Measurements from ENCODE around the gene IMP3. TPM values are rescaled to one million over a fixed set of nuclear protein-coding genes. Genes with fewer than 3 reads are reported as not detected.
"Not testable (repeated sequence)": the region's sequence is repeated elsewhere in the genome, so short reads cannot be mapped to it uniquely, and the experiment has no call there.

The IMP3 gene
- 100 to 1,000 TPM; 132 to 134 TPM for total RNA-seq

- peak; percentile 94 for DNase-seq
- Mint-ChIP-seq H3K27me3 (no peaks in the 10 kb centered on the region), H3K27ac (peak within 1 kb of the TSS; percentile 96), H3K9me3 (no peaks in the 10 kb centered on the region), H3K36me3 (peaks cover 25% of the 10 kb centered on the region), H3K4me3 (peak within 1 kb of the TSS; percentile 87), H3K4me1 (peaks cover 23% of the 10 kb centered on the region)
These were observed at the start of gene IMP3 for GRCh38 chr15:75639709-75640482. Gene IMP3 (minus strand): TSS chr15:75640224. CDS start chr15:75640168, 56 bp downstream.

GRCh38 chr15:75689429-75689828, 49.4 kb upstream of the IMP3 start:
- not testable (repeated sequence) for H3K9me3 Mint-ChIP-seq, H3K4me1 Mint-ChIP-seq, H3K4me3 Mint-ChIP-seq, DNase-seq, H3K36me3 Mint-ChIP-seq, H3K27me3 Mint-ChIP-seq, H3K27ac Mint-ChIP-seq

GRCh38 chr15:75688831-75689230, 48.8 kb upstream of the IMP3 start:
- Mint-ChIP-seq H3K36me3 (no peaks in the 10 kb centered on the region), H3K4me1 (no peaks in the 10 kb centered on the region), H3K27ac (no peak overlapping the region), H3K9me3 (no peaks in the 10 kb centered on the region), H3K27me3 (peaks cover 7% of the 10 kb centered on the region), H3K4me3 (no peak overlapping the region)
- no peak for DNase-seq

- Mint-ChIP-seq H3K9me3 (no peaks in the 10 kb centered on the region), H3K4me3 (no peak overlapping the region), H3K27me3 (peaks cover 7% of the 10 kb centered on the region), H3K4me1 (no peaks in the 10 kb centered on the region), H3K36me3 (no peaks in the 10 kb centered on the region), H3K27ac (no peak overlapping the region)
- no peak for DNase-seq
These were observed 48.2 kb upstream of the IMP3 start for GRCh38 chr15:75688278-75688557.

GRCh38 chr15:75687486-75688277, 47.7 kb upstream of the IMP3 start:
- Mint-ChIP-seq H3K4me3 (no peak overlapping the region), H3K27ac (no peak overlapping the region), H3K9me3 (no peaks in the 10 kb centered on the region), H3K36me3 (no peaks in the 10 kb centered on the region), H3K4me1 (no peaks in the 10 kb centered on the region), H3K27me3 (peaks cover 6% of the 10 kb centered on the region)
- no peak for DNase-seq

- not testable (repeated sequence) for H3K27ac Mint-ChIP-seq, H3K36me3 Mint-ChIP-seq, H3K27me3 Mint-ChIP-seq, H3K4me3 Mint-ChIP-seq, H3K4me1 Mint-ChIP-seq, H3K9me3 Mint-ChIP-seq
- peak; percentile 84 for DNase-seq
These were observed 46.2 kb upstream of the IMP3 start for GRCh38 chr15:75686212-75686642.

GRCh38 chr15:75685195-75685594, 45.2 kb upstream of the IMP3 start:
- DNase-seq = no peak
- Mint-ChIP-seq H3K36me3 (no peaks in the 10 kb centered on the region), H3K4me3 (no peak overlapping the region), H3K9me3 (no peaks in the 10 kb centered on the region), H3K27ac (no peak overlapping the region), H3K27me3 (no peaks in the 10 kb centered on the region), H3K4me1 (no peaks in the 10 kb centered on the region)

GRCh38 chr15:75684648-75685047, 44.6 kb upstream of the IMP3 start:
- Mint-ChIP-seq H3K27me3 (no peaks in the 10 kb centered on the region), H3K9me3 (no peaks in the 10 kb centered on the region), H3K36me3 (no peaks in the 10 kb centered on the region), H3K4me3 (peak overlapping the region; percentile 4), H3K27ac (no peak overlapping the region), H3K4me1 (no peaks in the 10 kb centered on the region)
- no peak for DNase-seq

GRCh38 chr15:75683646-75684312, 43.8 kb upstream of the IMP3 start:
- not testable (repeated sequence) for H3K27ac Mint-ChIP-seq, H3K27me3 Mint-ChIP-seq, H3K9me3 Mint-ChIP-seq, H3K4me3 Mint-ChIP-seq, H3K4me1 Mint-ChIP-seq, H3K36me3 Mint-ChIP-seq
- peak; percentile 75 for DNase-seq

- H3K36me3 Mint-ChIP-seq = no peaks in the 10 kb centered on the region
- H3K27ac Mint-ChIP-seq = no peak overlapping the region
- no peak overlapping the region for H3K4me3 Mint-ChIP-seq
- H3K4me1 Mint-ChIP-seq = no peaks in the 10 kb centered on the region
- H3K9me3 Mint-ChIP-seq = no peaks in the 10 kb centered on the region
- no peak for DNase-seq
- H3K27me3 Mint-ChIP-seq = no peaks in the 10 kb centered on the region
These were observed 42.4 kb upstream of the IMP3 start for GRCh38 chr15:75682181-75683135.

- Mint-ChIP-seq H3K4me1 (no peaks in the 10 kb centered on the region), H3K9me3 (no peaks in the 10 kb centered on the region), H3K4me3 (no peak overlapping the region)
These were observed 40.2 kb upstream of the IMP3 start for GRCh38 chr15:75680007-75680789.

GRCh38 chr15:75678324-75678690, 38.3 kb upstream of the IMP3 start:
- not testable (repeated sequence) for H3K4me1 Mint-ChIP-seq, H3K27ac Mint-ChIP-seq, H3K4me3 Mint-ChIP-seq, H3K27me3 Mint-ChIP-seq, H3K36me3 Mint-ChIP-seq, DNase-seq, H3K9me3 Mint-ChIP-seq

More at GRCh38 chr15:75680007-75680789, 40.2 kb upstream of the IMP3 start:
- no peak for DNase-seq
- Mint-ChIP-seq H3K36me3 (no peaks in the 10 kb centered on the region), H3K27me3 (no peaks in the 10 kb centered on the region), H3K27ac (no peak overlapping the region)

GRCh38 chr15:75677465-75678323, 37.7 kb upstream of the IMP3 start:
- Mint-ChIP-seq H3K4me1 (no peaks in the 10 kb centered on the region), H3K27me3 (no peaks in the 10 kb centered on the region), H3K36me3 (no peaks in the 10 kb centered on the region), H3K4me3 (no peak overlapping the region), H3K27ac (no peak overlapping the region), H3K9me3 (no peaks in the 10 kb centered on the region)
- no peak for DNase-seq
